Left cardiac atrium (tissue), 4 donors: ENCODE data around the gene NCAM1. TPM values are rescaled to one million over a fixed set of nuclear protein-coding genes. Genes with fewer than 3 reads are reported as not detected.
"Not testable (repeated sequence)": the region's sequence is repeated elsewhere in the genome, so short reads cannot be mapped to it uniquely, and the experiment has no call there.

Experiments
- ATAC-seq, 2 donors: fragments of 200-7000 bp; cut with Tn5 transposase; one replicate each; pipeline ENCODE4 v1.9.1; 2020; ENCODE audit warnings: mild to moderate bottlenecking in 2 of 2, moderate library complexity in 2 of 2
- DNase-seq: peaks from one replicate; pipeline ENCODE4 v3.0.0-alpha.2; 2020
- intact Hi-C, 2 donors: fragments of 100-400 bp; cut with DNase I; formaldehyde crosslinking; loops; one replicate each; pipeline versions ENCODE4 v1.14.1 to v1.15.1; 2022 to 2023
- total RNA-seq, 2 donors: library from RNA; stranded (reverse); fragmentation: NEBNext Ultra II Directional; extraction: Animal tissue kit (Norgen Biotek cat#: 25700); gene quantifications; one replicate each; pipeline ENCODE4 v1.2.1, GENCODE V29; 2021
- donor health status: DM: no; HTN: yes; CAD: no.
- donor health status: DM: no; HTN: yes; CAD: no; lungs with severe emphysema.
- donor health status: DM: yes; HTN: yes; CAD: no.
- donor health status: Dilated cardiomyopathy.

The NCAM1 gene
- total RNA-seq, 2 donors from 2014 or later: 147 to 150 TPM

DNA sequence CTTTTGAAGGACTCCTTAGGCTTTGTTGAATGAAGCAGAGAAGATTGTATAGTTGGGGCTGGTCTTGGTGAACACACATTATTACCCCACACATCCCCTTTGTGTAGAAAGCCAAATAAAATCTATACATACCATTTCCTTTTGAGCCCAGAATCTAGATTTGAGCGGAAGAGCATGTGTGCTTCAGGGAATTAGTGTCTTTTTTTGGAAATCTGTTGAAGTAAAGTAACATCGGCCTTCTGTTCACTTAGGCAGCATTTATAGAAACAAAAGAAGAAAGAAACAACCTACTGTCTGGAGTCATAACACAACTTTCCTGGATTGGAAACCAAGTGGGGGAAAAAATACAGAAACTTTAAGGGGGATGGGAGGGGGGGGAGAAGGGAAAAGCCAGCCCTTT is 315.2 kb downstream of the NCAM1 start:
- DNase-seq (no peak), ATAC-seq (no peak)
- intact Hi-C loops: no loop called here

DNA sequence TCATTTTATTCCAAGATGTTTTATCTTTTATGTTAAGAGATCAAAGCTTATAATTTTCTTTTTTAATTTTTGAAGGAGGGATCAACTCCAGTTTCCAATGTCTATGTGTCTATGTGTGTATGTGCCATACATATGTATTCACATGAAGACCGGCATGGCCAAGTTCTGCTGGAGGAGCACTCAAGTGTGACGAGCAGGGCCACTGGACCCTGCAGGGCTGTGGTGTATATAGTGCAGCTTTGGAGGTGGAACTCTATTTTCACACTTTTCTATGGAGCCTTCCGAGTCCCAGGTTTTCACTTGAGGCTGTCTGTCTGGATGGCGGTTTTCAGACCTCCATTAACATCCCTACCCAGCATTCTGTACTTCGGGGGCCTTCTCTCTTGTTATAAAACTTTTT is 316.7 kb downstream of the NCAM1 start:
- intact Hi-C loops: no loop called here
- ATAC-seq (no peak), DNase-seq (no peak)

DNA sequence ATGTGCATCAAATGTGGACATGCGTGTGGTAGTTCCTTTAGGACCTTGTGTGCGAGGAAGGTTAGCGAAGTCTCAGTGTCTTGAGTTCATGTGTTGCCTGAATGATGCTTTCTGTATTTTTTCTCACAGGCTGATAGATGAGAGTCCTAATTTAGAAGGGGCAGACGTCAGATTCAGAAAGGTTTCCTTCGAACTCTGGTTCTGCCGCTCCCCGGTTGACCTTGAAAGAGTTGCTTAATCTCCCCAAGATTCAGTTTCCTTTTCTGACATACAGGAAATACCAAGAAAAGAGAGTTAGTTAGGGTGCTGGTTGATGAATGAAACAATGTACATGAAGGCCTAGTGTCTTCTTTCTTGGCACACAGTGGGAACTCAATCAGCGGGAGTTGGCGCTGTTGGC is 317.3 kb downstream of the NCAM1 start:
- intact Hi-C loops: no loop called here
- ATAC-seq (no peak), DNase-seq (no peak)

DNA sequence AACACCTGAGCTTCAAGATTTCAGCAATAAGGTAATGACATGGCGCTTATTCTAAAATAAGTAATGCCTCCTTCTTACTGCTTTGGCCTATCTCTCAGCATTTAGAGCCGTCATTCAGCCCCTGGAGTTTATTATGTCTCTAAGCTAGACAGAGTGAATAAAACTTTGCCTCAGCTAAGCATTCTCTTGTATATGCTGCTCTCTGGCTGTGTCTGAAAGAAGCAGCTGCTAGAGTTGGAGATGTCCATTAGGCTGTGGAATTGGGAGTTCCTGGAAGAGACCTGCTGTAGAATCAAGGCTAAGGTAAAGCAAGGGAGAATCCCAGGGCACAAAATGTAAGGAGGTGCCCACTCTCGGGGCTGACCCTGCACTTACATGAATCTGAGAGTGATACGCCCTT is 317.7 kb downstream of the NCAM1 start:
- peak; percentile 49 to 81 for ATAC-seq

DNA sequence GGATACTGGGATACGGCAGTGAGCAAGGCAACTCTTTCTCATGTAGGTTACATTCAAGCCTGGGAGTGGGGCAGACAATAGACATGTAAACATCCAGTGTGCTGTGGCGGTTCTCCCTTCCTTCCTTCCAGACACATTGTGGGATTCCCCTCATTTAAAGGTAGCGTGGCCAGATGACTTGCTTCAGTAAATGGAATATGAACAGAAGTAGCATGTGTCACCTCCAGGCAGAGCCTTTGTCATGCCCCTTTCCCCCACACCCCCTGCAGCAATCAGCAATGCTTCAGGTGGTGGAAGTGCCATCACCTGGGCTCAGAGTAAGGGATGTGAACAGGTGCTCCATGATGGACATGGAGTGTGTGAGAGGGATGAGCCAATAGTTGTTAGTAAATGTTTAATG is 318.4 kb downstream of the NCAM1 start:
- DNase-seq (no peak), ATAC-seq (no peak)
- intact Hi-C loops: no loop called here

More for the DNA sequence above, 317.7 kb downstream of the NCAM1 start:
- intact Hi-C loops: no loop called here
- no peak for DNase-seq

DNA sequence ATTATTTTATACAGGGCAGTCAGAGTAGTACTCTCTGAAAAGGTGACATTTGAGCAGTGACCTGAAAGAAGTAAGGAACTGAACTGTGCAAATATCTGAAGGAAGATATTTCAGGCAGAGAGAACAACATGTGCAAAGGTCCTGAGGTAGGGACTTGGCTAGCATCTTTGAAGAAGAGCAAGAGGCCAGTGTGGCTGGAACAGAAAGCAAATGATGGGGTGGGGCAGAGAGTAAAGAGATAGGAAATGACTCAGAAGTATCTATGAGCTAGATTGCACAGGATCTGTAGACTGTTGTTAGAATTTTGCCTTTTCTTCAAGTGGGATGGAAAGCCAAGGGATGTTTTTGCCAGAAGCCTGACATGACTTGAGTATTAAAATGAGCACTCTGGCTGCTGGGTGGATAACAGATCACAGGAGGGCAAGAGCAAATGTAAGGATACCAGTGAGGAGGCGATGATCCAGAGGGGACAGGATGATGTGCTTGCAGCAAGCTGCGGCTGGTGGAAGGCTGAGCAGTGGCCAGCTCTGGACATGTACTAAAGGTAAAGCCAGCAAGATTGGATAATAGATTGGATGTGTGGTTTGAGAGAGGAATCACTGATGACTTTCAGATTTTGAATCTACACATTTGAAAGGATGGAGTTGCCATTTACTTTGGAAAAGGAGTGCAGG is 320.0 kb downstream of the NCAM1 start:
- intact Hi-C loops: loop anchor here in 1 of 2 donors (10.0 kb wide), 1 partner anchor 996 kb away; no protein-coding TSS in a partner anchor
- no peak for DNase-seq
- ATAC-seq: no peak

DNA sequence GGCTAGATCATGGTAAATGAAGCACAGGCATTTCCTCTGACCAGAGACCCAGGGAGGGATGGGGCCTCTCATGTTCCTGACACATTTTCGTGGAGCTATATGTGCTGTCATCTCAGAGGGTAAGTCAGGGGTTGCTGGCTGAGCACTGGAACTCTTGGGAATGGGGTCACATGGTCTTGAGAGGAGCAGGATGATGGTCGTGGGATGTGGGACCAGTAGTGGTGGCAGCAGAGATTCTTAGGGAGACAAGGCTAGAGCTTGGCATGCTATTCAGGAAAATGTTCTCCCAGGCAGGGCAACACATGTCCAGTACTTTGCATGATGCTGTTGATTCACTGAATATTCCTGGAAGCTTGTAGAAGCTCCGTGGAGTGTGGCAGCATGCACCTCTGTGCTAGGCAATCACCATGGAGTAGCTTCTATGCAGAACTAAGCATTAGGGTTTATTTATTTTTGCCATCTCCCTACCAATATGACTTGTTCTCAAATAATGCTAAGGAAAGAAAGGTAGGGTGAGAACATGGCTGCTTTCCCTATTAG is 321.7 kb downstream of the NCAM1 start:
- intact Hi-C loops: loop anchor here in 1 of 2 donors (10.0 kb wide), 1 partner anchor 998 kb away; no protein-coding TSS in a partner anchor
- ATAC-seq: no peak

DNA sequence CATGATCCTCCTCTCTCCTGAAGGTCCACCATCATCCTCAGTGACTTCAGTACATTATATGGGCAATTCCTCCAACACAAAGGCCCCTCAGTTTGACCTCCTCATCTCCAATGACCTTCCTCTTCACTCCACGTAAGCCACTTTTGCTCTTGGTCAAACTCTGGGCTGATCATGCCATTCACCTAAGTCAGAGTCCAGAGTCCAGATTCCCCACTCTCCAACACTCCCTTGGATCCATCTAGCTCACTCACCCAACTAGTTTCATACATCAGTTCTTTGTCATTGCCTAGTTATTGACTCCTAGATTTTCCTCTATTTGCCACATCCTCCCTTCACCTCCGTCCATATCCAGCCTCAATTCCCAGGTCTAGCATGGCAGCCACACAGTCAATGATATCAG is 322.7 kb downstream of the NCAM1 start:
- ATAC-seq (no peak), DNase-seq (no peak)
- intact Hi-C loops: loop anchor here in 1 of 2 donors (10.0 kb wide), 1 partner anchor 999 kb away; no protein-coding TSS in a partner anchor

More for the DNA sequence above, 321.7 kb downstream of the NCAM1 start:
- DNase-seq: no peak

DNA sequence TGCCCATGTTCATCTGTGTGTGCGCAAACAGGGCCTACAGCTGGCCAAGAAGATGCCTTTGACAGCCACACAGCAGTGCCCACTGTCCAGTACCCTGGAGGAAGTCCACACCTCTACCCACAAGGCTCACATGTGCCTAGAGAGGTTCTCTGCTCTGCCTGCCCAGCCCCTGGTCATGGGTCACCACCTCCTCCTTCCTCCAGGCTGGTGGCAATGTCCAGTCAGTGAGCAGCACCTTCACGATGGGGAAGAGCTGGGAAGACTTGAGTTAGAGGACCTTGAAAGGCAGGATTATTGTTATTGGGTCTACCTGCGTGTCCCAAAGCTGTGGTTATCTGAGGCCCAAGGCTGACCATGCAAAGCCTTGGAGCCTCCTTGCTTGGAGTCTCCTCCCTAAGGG is 324.8 kb downstream of the NCAM1 start:
- DNase-seq (no peak), ATAC-seq (no peak)
- intact Hi-C loops: loop anchor here (5.0 to 10.0 kb wide), 2 partner anchors 704 to 1001 kb away; no protein-coding TSS in a partner anchor

DNA sequence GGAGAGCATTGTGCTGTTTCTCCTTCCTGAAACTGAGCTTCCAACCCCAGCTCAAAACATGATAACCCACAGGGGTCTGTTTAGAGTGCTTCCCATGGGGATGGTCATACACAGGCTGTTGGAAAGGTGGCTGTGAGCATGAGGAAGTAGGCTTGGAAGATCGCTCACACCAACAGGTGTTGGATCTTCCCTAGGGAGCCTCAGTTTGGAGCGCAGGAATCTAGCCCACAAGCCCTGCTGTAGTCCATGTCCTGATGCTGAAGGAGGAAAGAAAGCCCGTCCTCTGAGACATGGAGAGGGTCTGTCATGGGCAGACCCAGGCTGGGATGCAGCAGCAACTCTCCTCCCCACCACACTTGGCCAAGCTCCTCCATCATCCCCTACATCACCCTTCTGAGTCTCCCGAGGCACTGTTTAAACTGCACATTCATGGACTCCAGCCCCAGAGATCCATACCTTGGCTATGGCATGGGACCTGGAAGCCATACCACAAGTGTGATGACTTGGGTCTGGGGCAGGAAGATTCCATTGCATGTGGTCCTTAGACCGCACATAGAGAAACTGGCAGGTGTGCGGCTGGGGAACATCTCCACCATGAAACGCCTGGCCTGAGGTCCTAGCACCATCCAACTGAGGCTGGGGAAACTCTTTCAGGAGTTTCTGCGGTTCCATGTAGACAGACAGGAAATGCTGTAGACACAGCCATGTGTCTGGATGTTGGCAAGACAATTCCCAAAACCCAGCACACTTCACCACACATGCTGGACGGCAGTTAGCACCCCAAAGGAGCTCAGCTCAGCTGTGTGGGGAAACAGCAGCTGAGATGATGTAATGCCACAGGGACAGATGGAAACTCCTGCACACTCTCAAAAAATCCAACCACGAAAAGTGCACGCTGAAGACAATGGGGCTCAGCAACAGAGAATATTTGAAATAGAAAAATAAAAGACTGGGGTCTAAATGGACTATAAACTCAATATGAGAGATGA is 325.6 kb downstream of the NCAM1 start:
- ATAC-seq (peak; percentile 50 to 78), DNase-seq (no peak)
- intact Hi-C loops: loop anchor here (5.0 to 10.0 kb wide), 2 partner anchors 705 to 1002 kb away; no protein-coding TSS in a partner anchor

DNA sequence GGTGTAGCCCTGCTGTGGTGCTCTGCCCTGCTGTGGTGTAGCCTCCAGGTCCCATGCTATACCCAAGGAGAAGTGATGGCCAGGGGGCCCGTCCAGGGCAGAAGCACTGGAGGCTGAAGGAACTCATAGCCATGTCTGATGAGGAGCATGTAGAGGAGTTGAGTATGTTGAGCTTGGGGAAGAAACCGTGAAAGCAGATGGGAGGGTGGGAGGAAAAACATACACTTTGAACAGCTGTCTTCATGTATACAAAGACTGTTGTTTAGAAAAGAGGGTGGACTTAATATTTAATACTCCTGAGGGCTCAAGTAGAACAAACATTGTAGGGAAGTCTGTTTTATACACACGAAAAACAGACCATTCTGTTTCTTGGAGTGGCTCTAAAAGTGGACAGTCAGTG is 326.6 kb downstream of the NCAM1 start:
- intact Hi-C loops: loop anchor here (5.0 to 10.0 kb wide), 2 partner anchors 706 to 1003 kb away; no protein-coding TSS in a partner anchor
- ATAC-seq (no peak), DNase-seq (no peak)

DNA sequence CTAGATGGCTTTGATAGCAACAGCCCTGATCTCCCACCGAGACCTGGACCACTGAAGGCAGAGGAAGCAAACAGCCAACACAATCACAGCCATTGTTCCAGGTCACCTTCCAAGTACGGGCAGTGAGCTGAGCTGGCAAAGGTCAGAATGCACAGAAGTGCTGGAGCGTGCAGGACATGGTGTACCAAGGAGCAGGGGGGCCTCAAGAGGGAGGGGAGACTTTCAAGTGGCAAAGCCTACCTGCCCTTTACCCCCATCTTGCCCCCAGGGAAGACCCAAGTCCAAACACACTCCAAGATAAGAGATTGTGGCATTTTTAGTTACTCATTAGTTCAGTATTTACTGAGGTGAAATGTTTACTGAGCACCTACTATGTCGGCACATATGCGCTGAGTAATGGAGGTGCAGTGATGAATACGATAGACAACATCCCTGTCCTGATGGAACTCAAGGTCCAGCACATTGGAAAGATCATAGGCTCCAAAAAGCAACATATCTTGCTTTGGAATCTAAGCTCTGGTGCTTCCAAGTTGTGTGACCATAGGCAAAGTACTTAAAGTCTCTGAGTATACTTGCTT is 327.2 kb downstream of the NCAM1 start:
- no peak for DNase-seq

DNA sequence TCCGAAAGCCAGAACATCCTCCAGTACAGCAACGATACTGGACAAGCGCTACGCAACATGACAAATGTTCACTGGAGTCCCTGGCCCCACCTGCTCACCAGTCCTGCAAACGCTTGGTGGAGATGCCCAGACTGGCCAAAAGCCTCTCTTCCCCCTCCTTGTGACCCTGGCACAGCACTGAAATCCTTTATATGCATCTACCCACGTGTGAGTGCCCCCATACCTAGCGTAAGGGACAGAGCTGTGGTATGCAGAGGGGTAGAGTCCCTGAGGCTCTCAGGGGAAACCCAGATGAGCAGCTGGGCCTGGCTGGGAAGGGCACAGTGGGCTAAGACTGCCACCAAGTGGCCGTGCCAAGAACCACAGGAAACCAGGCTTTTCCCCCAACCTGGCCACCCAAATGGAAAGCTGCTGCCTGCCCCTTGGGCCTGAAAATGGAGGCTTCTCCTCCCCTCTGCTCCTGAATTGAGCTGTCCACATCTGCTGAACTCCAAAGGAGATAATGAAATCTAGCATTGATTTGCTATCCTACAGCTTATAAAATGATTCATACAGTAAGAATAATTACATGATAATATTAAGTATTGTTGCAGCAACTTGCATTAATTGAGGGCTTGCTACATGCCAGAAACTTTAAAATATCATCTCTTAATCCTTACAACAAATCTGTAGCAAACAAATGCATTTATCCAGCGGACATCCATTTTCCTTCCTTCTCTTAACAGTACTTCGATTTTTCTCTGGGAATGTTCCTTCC is 328.4 kb downstream of the NCAM1 start:
- peak; percentile 72 to 87 for ATAC-seq
- DNase-seq: peak; percentile 46
- intact Hi-C loops: loop anchor here (1.0 to 10.0 kb wide), 3 partner anchors 704 to 1005 kb away; no protein-coding TSS in a partner anchor

More for the DNA sequence above, 327.2 kb downstream of the NCAM1 start:
- intact Hi-C loops: loop anchor here (5.0 to 10.0 kb wide), 2 partner anchors 706 to 1004 kb away; no protein-coding TSS in a partner anchor
- ATAC-seq: no peak

DNA sequence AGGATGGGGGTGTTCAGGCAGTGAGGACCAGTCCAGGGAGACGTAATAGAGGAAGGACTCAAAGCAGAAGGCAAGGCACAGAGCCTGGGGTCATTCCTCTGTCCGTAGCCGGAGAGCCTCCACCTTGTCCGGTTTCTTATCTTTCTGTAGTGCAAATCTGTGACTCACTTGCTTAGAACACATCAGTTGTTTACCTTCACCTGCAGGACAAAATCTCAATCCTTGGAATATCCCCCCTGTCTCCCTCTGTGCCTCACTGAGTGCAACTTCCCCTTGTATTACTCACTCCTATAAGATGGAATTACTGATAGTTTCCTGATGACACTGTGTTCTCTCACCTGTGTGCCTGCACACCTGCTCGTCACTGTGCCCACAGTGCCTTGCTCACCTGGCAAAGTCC is 332.7 kb downstream of the NCAM1 start:
- ATAC-seq (no peak), DNase-seq (no peak)
- intact Hi-C loops: loop anchor here in 1 of 2 donors (10.0 kb wide), 1 partner anchor 1009 kb away; no protein-coding TSS in a partner anchor

DNA sequence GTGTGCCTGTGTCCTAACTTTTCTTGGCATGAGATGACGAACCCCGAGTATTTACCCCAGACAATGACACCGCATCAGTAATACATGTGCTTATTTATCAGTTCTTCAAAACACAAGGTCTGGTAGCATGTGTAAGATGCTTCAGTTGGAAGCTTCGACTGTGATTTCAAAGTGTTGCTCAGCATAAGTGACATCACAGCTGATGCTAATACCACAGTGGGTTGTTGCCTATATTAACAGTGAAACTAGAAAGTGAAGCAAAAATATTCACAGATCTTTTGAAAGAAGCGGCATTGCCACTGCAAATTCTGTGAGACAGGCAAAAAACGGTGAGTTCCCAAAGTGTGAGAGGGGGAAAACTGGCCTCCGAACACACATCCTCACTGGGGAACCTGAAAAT is 334.8 kb downstream of the NCAM1 start:
- no peak for DNase-seq
- intact Hi-C loops: loop anchor here in 1 of 2 donors (10.0 kb wide), 1 partner anchor 1011 kb away; no protein-coding TSS in a partner anchor
- no peak for ATAC-seq

DNA sequence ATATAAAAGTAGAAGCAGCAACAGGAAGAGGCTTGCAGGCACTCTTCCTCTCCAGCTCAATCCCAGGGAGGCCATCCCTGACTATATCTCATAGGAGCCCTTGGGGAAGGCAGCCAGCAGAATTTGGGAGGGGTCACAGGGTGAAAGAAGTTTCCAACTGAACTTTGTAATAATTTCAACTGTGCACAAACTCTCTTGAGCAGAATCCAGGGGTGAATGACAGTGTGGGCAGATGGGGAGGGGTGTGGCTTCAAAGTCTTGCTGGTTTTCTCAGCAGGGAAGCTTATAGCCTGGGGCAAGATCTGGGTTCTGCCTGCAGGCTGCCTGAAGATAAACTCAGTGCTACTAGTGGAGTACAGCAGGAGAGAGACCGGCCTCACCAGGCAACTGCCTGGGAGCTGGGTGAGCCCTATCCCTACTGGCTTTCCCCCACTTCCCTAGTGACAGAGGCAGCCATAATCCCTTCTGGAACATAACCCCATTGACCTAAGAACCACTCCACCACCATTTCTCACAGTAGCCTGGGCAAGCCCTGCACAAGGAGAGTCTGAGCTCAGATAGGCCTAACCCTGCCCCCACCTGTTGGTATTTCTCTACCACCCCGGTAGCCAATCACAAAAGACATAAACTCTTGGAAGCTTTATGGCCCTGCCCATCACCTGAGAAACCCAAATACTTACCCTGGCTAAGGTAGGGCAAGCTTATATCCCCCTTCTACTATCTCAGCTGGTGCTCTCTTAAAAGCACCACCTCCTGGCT is 335.4 kb downstream of the NCAM1 start:
- intact Hi-C loops: loop anchor here in 1 of 2 donors (10.0 kb wide), 1 partner anchor 1012 kb away; no protein-coding TSS in a partner anchor
- ATAC-seq (peak in 1 of 2 donors; percentile 47), DNase-seq (no peak)

DNA sequence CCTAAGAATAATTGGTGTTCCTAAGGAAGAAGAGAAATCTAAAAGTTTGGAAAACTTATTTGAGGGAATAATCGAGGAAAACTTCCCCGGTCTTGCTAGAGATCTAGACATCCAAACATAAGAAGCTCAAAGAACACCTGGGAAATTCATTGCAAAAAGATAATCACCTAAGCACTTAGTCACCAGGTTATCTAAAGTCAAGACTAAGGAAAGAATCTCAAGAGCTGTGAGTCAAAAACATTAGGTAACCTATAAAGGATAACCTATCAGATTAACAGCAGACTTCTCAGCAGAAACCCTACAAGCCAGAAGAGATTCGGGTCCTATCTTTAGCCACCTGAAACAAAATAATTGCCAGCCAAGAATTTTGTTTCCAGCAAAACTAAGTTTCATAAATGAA is 337.3 kb downstream of the NCAM1 start:
- not testable (repeated sequence) for ATAC-seq, DNase-seq
- intact Hi-C loops: loop anchor here in 1 of 2 donors (10.0 kb wide), 1 partner anchor 1014 kb away; no protein-coding TSS in a partner anchor
